ENCODE measurements around the gene TESPA1. TPM values are rescaled to one million over a fixed set of nuclear protein-coding genes. Genes with fewer than 3 reads are reported as not detected.

The TESPA1 gene
- total RNA-seq, 1 experiment from 2014 or later, result not detected

GRCh38 chr12:54981796-54982195 is 2.8 kb downstream of the TESPA1 start:
- H3K4me3 ChIP-seq (ENCODE audit: low read depth, low read length), result no peak overlapping the region
- H3K4me1 Mint-ChIP-seq (ENCODE audit: low read depth, unreplicated experiment), result peaks cover 3% of the 10 kb centered on the region
- no peak overlapping the region for H3K27ac Mint-ChIP-seq (ENCODE audit: unreplicated experiment)
- H3K9me3 ChIP-seq, result no peaks in the 10 kb centered on the region
- H3K4me1 ChIP-seq, result no peaks in the 10 kb centered on the region
- peaks cover 10% of the 10 kb centered on the region for H3K27me3 Mint-ChIP-seq (ENCODE audit: insufficient read depth, unreplicated experiment)
- TF ChIP-seq, protein P1, sequence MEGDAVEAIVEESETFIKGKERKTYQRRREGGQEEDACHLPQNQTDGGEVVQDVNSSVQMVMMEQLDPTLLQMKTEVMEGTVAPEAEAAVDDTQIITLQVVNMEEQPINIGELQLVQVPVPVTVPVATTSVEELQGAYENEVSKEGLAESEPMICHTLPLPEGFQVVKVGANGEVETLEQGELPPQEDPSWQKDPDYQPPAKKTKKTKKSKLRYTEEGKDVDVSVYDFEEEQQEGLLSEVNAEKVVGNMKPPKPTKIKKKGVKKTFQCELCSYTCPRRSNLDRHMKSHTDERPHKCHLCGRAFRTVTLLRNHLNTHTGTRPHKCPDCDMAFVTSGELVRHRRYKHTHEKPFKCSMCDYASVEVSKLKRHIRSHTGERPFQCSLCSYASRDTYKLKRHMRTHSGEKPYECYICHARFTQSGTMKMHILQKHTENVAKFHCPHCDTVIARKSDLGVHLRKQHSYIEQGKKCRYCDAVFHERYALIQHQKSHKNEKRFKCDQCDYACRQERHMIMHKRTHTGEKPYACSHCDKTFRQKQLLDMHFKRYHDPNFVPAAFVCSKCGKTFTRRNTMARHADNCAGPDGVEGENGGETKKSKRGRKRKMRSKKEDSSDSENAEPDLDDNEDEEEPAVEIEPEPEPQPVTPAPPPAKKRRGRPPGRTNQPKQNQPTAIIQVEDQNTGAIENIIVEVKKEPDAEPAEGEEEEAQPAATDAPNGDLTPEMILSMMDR (IDR thresholded peaks at IDR 0.05; ENCODE audit: insufficient read depth in 1 of 2, low read depth in 1 of 2, low read length in 1 of 2, severe bottlenecking in 1 of 2, unreplicated experiment in 1 of 2), result no peak
- H3K36me3 ChIP-seq (ENCODE audit: control insufficient read depth, insufficient read depth, low read length), result no peaks in the 10 kb centered on the region
- POLR2A ChIA-PET, result no interaction called here
- no peaks in the 10 kb centered on the region for H3K9me3 Mint-ChIP-seq (ENCODE audit: unreplicated experiment)
- CTCF ChIA-PET, result no interaction called here
- intact Hi-C loops (cut with micrococcal nuclease; ENCODE audit: unreplicated experiment), result no loop called here
- no TSS peak for BruUV-seq (replicated peaks)
- no peaks in the 10 kb centered on the region for H3K27me3 ChIP-seq (replicated peaks; ENCODE audit: control insufficient read depth, insufficient read depth, low read length)
- H3K36me3 Mint-ChIP-seq (ENCODE audit: insufficient read depth, unreplicated experiment), result no peaks in the 10 kb centered on the region
- no peak for DNase-seq
- no peak overlapping the region for H3K4me3 Mint-ChIP-seq (ENCODE audit: unreplicated experiment)

DNA sequence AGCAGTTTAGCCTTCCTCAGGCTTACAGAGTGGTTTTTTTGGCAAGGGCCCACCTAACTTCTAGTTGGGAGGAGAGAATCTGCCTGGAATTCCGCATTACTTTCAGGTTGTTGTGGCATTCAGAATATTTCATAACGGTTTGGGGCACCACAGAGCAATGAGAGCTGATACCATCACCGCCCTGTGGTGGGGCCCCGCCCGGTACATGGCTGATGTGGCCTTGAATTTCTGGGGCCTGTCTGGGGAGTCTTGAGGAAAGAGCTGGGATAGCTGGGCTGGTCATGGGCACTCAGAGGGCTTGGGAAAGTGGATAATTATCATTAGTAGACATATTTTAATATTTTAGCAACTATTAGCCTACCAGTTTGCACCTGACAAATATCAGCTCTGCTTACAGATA is 4.2 kb downstream of the TESPA1 start:
- CTCF ChIA-PET, result no interaction called here
- TF ChIP-seq, protein P1 (IDR thresholded peaks at IDR 0.05; ENCODE audit: insufficient read depth in 1 of 2, low read depth in 1 of 2, low read length in 1 of 2, severe bottlenecking in 1 of 2, unreplicated experiment in 1 of 2), result no peak
- peaks cover 10% of the 10 kb centered on the region for H3K27me3 Mint-ChIP-seq (ENCODE audit: insufficient read depth, unreplicated experiment)

DNA sequence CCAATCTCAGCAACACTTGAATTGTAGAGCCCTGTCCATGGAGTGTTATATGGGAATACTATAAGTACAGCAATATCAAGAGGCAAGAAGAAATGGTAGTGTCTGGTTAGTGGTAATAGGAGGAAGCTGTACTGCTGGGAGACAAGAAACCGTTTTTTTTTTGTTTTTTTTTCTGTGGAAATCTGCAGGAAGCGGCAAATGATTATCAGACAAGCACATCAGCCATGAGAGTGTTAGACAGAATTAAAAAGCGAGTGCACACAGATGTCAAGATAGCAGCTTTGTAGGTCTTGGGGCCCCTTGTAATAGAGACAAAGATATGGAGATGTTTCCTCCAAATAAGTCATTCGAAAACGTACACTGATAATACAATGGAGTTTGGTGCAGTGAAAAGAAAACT is 6.7 kb downstream of the TESPA1 start:
- BruUV-seq (replicated peaks), result no TSS peak
- TF ChIP-seq, protein P1 (IDR thresholded peaks at IDR 0.05; ENCODE audit: insufficient read depth in 1 of 2, low read depth in 1 of 2, low read length in 1 of 2, severe bottlenecking in 1 of 2, unreplicated experiment in 1 of 2), result no peak
- Mint-ChIP-seq H3K9me3 (ENCODE audit: unreplicated experiment) (no peaks in the 10 kb centered on the region), H3K27ac (ENCODE audit: unreplicated experiment) (no peak overlapping the region), H3K36me3 (ENCODE audit: insufficient read depth, unreplicated experiment) (no peaks in the 10 kb centered on the region), H3K4me3 (ENCODE audit: unreplicated experiment) (no peak overlapping the region), H3K27me3 (ENCODE audit: insufficient read depth, unreplicated experiment) (peaks cover 9% of the 10 kb centered on the region), H3K4me1 (ENCODE audit: low read depth, unreplicated experiment) (peaks cover 7% of the 10 kb centered on the region)
- intact Hi-C loops (cut with micrococcal nuclease; ENCODE audit: unreplicated experiment), result no loop called here
- no peak for DNase-seq
- H3K9me3 ChIP-seq, result no peaks in the 10 kb centered on the region
- CTCF ChIA-PET, result no interaction called here
- H3K4me3 ChIP-seq (ENCODE audit: low read depth, low read length), result no peak overlapping the region
- POLR2A ChIA-PET, result no interaction called here
- H3K36me3 ChIP-seq (ENCODE audit: control insufficient read depth, insufficient read depth, low read length), result no peaks in the 10 kb centered on the region
- no peaks in the 10 kb centered on the region for H3K27me3 ChIP-seq (replicated peaks; ENCODE audit: control insufficient read depth, insufficient read depth, low read length)
- no peaks in the 10 kb centered on the region; the same call in 1 of the 2 replicates for H3K4me1 ChIP-seq

More for the DNA sequence above, 4.2 kb downstream of the TESPA1 start:
- POLR2A ChIA-PET, result no interaction called here
- intact Hi-C loops (cut with micrococcal nuclease; ENCODE audit: unreplicated experiment), result no loop called here
- Histone ChIP-seq H3K4me1 (no peaks in the 10 kb centered on the region; the same call in 1 of the 2 replicates), H3K36me3 (ENCODE audit: control insufficient read depth, insufficient read depth, low read length) (no peaks in the 10 kb centered on the region), H3K27me3 (replicated peaks; ENCODE audit: control insufficient read depth, insufficient read depth, low read length) (no peaks in the 10 kb centered on the region), H3K4me3 (ENCODE audit: low read depth, low read length) (no peak overlapping the region), H3K9me3 (no peaks in the 10 kb centered on the region)
- no peaks in the 10 kb centered on the region for H3K9me3 Mint-ChIP-seq (ENCODE audit: unreplicated experiment)
- H3K4me3 Mint-ChIP-seq (ENCODE audit: unreplicated experiment), result no peak overlapping the region
- H3K4me1 Mint-ChIP-seq (ENCODE audit: low read depth, unreplicated experiment), result peaks cover 7% of the 10 kb centered on the region
- no peaks in the 10 kb centered on the region for H3K36me3 Mint-ChIP-seq (ENCODE audit: insufficient read depth, unreplicated experiment)
- no peak overlapping the region for H3K27ac Mint-ChIP-seq (ENCODE audit: unreplicated experiment)
- no peak for DNase-seq
- no TSS peak for BruUV-seq (replicated peaks)
